Skin epidermis (tissue), 12 donors: ENCODE data around the gene JUNB.

Experiments used
- H3K27ac ChIP-seq, 21 experiments: fragments of 200-600 bp; sonication (generic) in 11 of 21; one replicate each; pipeline ENCODE4 v1.5.0; 2020; ENCODE audit warnings: mild to moderate bottlenecking in 3 of 21, inconsistent platforms in 2 of 21, moderate library complexity in 2 of 21
- H3K4me3 ChIP-seq, 7 experiments: fragments of 200-600 bp; sonication (generic) in 2 of 7; one replicate each; pipeline ENCODE4 v1.5.0; 2020; ENCODE audit warnings: inconsistent platforms in 2 of 7, mild to moderate bottlenecking in 2 of 7, moderate library complexity in 1 of 7

JUNB gene

GRCh38 chr19:12791345-12792050 is at the start of gene JUNB:
Gene JUNB (plus strand): TSS chr19:12791486. CDS start chr19:12791772, 286 bp downstream.
- Histone ChIP-seq H3K4me3 (peak within 1 kb of the TSS; percentile 57 to 98 (median 86)), H3K27ac (peak within 1 kb of the TSS; percentile 89 to 100 (median 98))

DNA sequence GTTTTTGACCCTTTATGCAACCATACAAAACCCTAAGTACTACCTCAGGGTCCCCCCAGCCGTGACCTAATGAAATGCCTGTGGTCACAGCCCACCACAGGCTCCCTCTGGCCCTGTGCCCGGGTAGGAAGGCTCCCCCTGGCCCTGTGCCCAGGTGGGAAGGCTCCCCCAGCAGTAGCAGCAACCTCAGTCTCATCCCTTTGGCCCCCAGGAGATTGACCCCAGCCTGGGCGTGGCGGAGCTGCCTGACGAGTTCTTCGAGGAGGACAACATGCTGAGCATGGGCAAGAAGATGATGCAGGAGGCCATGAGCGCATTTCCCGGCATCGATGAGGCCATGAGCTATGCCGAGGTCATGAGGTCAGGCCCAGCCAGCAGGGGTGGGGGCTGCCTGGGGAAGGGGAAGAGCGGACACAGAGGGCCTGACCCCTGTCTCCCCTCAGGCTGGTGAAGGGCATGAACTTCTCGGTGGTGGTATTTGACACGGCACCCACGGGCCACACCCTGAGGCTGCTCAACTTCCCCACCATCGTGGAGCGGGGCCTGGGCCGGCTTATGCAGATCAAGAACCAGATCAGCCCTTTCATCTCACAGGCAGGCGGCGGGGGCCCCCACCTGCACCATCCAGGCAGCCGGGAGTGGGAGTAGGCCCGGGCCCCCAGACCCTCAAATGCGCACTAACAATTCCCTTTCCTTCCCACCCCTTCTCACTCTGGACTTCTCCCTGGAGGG is 46.0 kb upstream of the JUNB start:
- Histone ChIP-seq H3K4me3 (no peak overlapping the region), H3K27ac (no peak overlapping the region)

DNA sequence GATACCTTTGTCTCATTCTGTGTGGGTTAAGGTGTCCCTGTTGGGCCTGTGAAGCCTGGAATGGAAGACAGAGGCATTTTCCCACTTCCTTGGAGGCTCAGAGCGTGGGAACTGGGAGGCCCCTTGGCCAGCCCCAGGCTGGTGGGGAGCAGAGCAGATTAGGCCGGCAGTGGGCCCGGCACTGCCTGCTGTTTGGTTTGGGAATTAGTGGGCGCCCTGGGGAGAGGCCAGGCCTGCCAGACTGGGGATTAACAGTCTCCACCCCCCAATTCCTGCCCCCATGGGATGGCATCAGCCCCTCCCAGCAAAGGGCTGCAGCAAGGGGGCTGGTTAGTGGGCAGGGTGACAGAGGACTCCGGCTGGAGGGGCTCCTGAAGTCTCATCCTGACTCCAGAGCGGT is 42.8 kb upstream of the JUNB start:
- no peak overlapping the region for H3K27ac ChIP-seq
- no peak overlapping the region for H3K4me3 ChIP-seq

DNA sequence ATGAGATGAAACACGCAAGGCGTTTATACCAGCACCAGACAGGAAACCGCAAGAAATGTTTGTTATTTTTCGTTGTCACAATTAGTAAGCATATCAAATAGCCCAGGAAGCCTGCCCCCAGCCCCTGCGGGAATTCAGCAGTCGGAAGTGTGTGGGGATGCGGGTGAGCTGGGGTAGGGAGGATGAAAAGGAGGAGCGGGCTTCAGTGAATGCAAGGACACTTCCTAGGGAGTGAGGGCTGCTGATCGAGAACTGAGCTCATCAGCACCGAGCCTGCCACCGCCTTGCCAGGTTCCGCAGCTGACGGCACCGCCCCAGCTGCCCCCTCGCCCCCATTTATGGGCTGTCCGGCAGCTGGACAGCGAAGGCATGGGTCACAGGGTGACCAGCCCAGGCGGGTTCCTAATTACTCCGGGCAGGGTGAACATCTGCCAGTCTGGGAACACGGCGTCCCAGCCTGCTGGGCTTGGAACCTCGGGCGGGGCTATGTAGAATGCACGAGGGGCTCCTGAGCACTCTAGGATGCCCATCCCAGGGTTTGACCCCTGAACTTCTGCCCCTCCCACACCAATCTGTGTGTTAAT is 41.3 kb upstream of the JUNB start:
- Histone ChIP-seq H3K4me3 (no peak overlapping the region), H3K27ac (peak overlapping the region in 9 of 21 experiments; percentile 1 to 73 (median 35))

- H3K4me3 ChIP-seq: no peak overlapping the region
- peak overlapping the region in 4 of 21 experiments; percentile 35 to 62 (median 52) for H3K27ac ChIP-seq
Observed at GRCh38 chr19:12750851-12751250, 40.4 kb upstream of the JUNB start.

- H3K4me3 ChIP-seq: no peak within 1 kb of the TSS
- peak within 1 kb of the TSS in 4 of 21 experiments; percentile 35 to 62 (median 52) for H3K27ac ChIP-seq
Observed at GRCh38 chr19:12751635-12752034, 39.7 kb upstream of the JUNB start, which contains the start of gene BEST2. Gene BEST2 (plus strand): TSS chr19:12751791. CDS start chr19:12752593, 802 bp downstream.

GRCh38 chr19:12752056-12752781 is 39.1 kb upstream of the JUNB start:
- Histone ChIP-seq H3K4me3 (no peak overlapping the region), H3K27ac (no peak overlapping the region)

GRCh38 chr19:12754465-12755196 is 36.7 kb upstream of the JUNB start:
- H3K4me3 ChIP-seq: no peak overlapping the region
- peak overlapping the region in 1 of 21 experiments; percentile 9 for H3K27ac ChIP-seq

GRCh38 chr19:12756150-12756883 is 35.0 kb upstream of the JUNB start:
- Histone ChIP-seq H3K27ac (no peak overlapping the region), H3K4me3 (no peak overlapping the region)

GRCh38 chr19:12757544-12758274 is 33.6 kb upstream of the JUNB start:
- H3K27ac ChIP-seq: peak overlapping the region in 3 of 21 experiments; percentile 13 to 73 (median 59)
- peak overlapping the region in 5 of 7 experiments; percentile 7 to 32 (median 18) for H3K4me3 ChIP-seq

DNA sequence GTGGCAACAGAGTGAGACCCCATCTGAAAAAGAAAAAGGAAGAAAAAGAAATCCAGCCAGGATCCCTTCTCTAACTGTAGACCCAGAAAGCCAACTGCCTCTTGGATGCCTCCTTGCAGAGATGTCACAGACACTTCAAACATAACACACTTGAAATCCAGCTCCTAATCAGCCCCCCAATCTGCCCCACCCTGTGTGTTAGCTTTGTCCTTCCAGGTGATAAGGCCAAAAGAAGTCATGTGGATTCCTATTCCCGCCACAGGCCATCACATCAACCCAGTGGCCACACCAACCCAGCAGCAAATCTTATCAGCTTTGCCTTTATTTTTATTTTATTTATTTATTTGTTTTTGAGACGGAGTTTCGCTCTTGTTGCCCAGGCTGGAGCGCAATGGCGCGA is 31.6 kb upstream of the JUNB start:
- Histone ChIP-seq H3K4me3 (no peak overlapping the region), H3K27ac (no peak overlapping the region)

DNA sequence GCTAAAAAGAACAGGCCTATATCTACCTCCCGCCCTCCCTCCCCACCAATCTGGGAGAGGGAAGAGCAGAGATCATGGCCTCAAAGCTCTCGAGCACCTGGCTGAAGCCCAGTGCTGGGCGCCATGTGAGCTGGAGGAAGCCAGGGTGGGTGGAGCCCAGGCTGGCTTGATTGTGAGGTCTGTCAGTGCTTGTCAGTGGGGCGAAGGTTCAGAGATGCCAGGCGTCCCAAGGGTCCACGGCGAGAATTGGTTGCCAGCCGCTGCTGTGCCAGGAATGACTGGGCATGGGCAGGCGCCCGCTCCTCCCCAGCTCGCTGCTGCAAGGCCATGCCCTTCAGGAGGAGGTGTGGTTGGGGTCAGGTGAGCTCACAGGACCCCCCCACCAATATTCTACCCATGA is 28.2 kb upstream of the JUNB start:
- Histone ChIP-seq H3K27ac (no peak overlapping the region), H3K4me3 (no peak overlapping the region)

DNA sequence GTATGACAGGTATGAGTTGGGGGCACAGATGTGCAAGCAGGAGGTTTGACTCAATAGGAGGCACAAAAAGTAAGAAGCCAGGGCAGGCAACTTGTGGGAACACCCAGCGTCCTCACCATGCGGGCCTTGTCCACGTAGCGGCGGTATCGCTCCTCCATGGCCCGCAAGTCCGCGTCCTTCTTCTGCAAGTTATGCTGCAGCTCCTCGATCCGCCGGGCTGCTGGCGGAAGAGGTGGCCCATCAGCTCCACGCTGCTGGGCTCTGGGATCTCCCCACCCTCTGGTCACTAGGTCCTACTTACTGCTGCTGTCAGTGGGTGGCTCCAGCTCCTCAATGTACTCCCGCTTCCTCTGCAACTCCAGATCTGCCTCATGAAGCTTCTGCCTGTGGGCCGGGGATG is 26.6 kb upstream of the JUNB start:
- H3K4me3 ChIP-seq: no peak overlapping the region
- H3K27ac ChIP-seq: no peak overlapping the region

GRCh38 chr19:12766051-12766521 is 25.2 kb upstream of the JUNB start:
- peak overlapping the region in 6 of 7 experiments; percentile 7 to 40 (median 34) for H3K4me3 ChIP-seq
- peak overlapping the region in 3 of 21 experiments; percentile 27 to 37 (median 33) for H3K27ac ChIP-seq

DNA sequence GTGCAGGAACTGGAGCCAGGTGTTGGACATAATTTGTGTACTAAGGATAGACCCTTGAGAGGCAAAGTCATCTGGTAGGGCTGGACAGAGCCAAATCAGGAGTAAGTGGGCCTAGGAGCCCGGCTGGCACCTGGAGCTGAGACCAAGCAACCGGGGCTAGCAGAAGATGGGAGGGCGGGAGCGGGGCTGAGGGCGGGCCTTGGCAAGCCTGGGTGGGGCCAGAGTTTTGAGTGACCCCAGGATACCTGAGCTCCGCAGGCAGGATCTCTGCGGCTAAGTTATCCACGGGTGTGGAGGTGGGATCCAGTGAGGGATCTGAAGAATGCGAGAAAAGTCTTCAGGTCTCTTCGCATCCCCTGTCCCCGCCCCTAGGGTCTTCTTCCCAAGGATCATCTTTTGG is 24.1 kb upstream of the JUNB start:
- no peak overlapping the region for H3K4me3 ChIP-seq
- no peak overlapping the region for H3K27ac ChIP-seq

DNA sequence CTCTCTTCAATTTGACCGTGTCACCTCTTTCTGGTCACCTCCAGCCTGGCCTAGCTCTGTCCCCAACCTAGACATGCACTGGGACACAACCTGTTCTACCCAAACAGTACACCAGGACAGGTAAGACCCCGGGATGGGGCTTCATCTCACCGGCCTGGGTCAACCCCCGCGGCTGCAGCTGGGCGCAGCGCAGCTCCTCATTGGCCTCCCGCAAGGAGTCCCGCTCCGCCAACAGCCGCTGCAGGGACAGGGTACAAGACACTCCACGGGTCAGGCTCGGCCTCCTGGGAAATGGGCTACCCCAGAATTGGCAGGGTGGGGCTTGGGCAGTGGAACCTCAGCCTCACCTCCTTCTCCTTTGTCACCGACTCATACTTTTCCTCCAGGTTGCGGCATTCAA is 23.6 kb upstream of the JUNB start:
- Histone ChIP-seq H3K27ac (no peak overlapping the region), H3K4me3 (no peak overlapping the region)

DNA sequence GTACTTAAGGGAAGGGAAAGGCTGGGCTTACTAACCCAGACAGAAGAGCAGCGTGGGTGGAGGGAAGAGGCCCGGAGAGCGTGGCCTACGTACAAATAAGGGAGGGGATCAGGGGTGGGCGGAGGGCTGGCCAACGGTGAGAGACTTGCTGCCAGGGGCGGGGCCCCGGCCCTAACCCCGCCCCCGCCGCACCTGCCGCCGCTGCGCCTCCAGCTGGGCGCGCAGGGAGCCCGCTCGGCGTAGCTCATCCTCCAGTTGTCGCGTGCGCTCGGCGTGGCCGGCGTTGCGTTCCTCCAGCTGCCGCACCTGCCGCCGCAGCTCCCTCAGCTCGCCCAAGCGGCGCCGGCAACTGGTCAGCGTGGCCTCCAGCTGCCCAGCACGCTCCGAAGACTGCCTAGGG is 21.6 kb upstream of the JUNB start:
- Histone ChIP-seq H3K4me3 (no peak overlapping the region), H3K27ac (peak overlapping the region in 2 of 21 experiments; percentile 0 to 16)

DNA sequence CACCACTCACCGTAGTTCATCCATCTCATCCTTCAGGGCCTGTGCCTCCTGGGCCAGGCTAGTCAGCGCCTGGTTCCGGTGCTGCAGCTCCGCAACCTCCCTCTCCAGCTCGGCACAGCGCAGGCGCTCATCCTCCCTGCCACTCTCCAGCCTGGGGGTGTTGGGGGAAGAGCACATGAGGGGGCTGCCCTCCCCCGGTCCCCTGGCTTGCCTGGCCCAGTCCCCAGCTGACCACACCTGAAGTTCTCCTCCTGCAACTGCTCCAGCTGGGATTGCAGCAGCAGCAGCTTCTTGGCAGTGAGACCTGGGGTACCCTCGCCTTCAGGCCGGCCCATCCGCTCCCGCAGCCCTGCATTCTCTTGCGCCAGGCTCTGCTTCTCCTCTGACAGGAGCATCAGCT is 20.4 kb upstream of the JUNB start:
- Histone ChIP-seq H3K4me3 (no peak overlapping the region), H3K27ac (no peak overlapping the region)
